Endothelial cell (in vitro differentiated cells): ENCODE measurements around the gene SLC36A2. TPM values are rescaled to one million over a fixed set of nuclear protein-coding genes. Genes with fewer than 3 reads are reported as not detected.

Experiments used
- DNase-seq: peaks from one replicate; pipeline ENCODE4 v3.0.0; 2021; ENCODE audit warnings: low spot score
- H3K27ac Mint-ChIP-seq: one replicate; pipeline ENCODE4 v1.8.0; 2021; ENCODE audit warnings: mixed read lengths, inconsistent platforms; ENCODE audit not compliant: unreplicated experiment
- H3K27me3 Mint-ChIP-seq: one replicate; pipeline ENCODE4 v1.8.0; 2021; ENCODE audit warnings: mild to moderate bottlenecking, moderate library complexity, mixed read lengths, inconsistent platforms; ENCODE audit not compliant: unreplicated experiment
- H3K36me3 Mint-ChIP-seq: one replicate; pipeline ENCODE4 v1.8.0; 2021; ENCODE audit warnings: mild to moderate bottlenecking, low read depth, mixed read lengths, inconsistent platforms; ENCODE audit not compliant: unreplicated experiment
- H3K4me1 Mint-ChIP-seq: one replicate; pipeline ENCODE4 v1.8.0; 2021; ENCODE audit warnings: mild to moderate bottlenecking, mixed read lengths, inconsistent platforms; ENCODE audit not compliant: unreplicated experiment
- H3K4me3 Mint-ChIP-seq: one replicate; pipeline ENCODE4 v1.8.0; 2021; ENCODE audit warnings: mild to moderate bottlenecking, mixed read lengths, inconsistent platforms; ENCODE audit not compliant: unreplicated experiment
- H3K9me3 Mint-ChIP-seq: one replicate; pipeline ENCODE4 v1.8.0; 2021; ENCODE audit warnings: mixed read lengths, inconsistent platforms; ENCODE audit not compliant: unreplicated experiment
- total RNA-seq: library from RNA; stranded (reverse); fragmentation: NEBNext Ultra II Directional; extraction: Animal tissue kit (Norgen Biotek cat#: 25700); gene quantifications from one replicate; pipeline ENCODE4 v1.2.1, GENCODE V29; 2021; ENCODE audit not compliant: unreplicated experiment
- TF ChIP-seq, protein P1 (sequence below): fragments of 200-600 bp; sonication (generic); IDR thresholded peaks from one replicate; pipeline ENCODE4 v1.5.0; 2021; ENCODE audit warnings: antibody characterized with exemption; ENCODE audit not compliant: unreplicated experiment

SLC36A2 gene
- total RNA-seq, 1 donor from 2014 or later: not detected

DNA sequence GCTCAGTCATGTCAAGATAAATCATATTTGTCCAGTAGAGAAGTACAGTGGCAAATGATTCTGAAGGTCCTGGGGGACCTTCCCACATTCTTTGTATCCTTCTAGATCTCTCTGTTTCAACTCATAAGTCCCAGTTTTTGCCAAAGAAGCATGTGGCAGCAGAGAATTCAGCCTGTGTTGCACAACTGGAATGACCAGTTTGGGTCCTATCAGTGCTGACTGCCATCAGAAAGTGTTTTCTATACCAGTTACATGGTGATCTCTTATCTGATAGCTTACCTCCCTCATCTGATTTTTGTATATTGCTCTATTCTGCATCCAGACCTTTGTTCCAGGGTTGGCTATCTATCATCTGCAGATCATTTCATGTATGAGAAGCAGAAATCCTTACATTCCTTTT, 72.7 kb downstream of the SLC36A2 start:
- H3K4me3 Mint-ChIP-seq: no peak overlapping the region
- H3K27ac Mint-ChIP-seq: no peak overlapping the region
- no peaks in the 10 kb centered on the region for H3K9me3 Mint-ChIP-seq
- H3K27me3 Mint-ChIP-seq: no peaks in the 10 kb centered on the region
- no peaks in the 10 kb centered on the region for H3K36me3 Mint-ChIP-seq
- DNase-seq: no peak
- H3K4me1 Mint-ChIP-seq: no peaks in the 10 kb centered on the region
- TF ChIP-seq, protein P1, sequence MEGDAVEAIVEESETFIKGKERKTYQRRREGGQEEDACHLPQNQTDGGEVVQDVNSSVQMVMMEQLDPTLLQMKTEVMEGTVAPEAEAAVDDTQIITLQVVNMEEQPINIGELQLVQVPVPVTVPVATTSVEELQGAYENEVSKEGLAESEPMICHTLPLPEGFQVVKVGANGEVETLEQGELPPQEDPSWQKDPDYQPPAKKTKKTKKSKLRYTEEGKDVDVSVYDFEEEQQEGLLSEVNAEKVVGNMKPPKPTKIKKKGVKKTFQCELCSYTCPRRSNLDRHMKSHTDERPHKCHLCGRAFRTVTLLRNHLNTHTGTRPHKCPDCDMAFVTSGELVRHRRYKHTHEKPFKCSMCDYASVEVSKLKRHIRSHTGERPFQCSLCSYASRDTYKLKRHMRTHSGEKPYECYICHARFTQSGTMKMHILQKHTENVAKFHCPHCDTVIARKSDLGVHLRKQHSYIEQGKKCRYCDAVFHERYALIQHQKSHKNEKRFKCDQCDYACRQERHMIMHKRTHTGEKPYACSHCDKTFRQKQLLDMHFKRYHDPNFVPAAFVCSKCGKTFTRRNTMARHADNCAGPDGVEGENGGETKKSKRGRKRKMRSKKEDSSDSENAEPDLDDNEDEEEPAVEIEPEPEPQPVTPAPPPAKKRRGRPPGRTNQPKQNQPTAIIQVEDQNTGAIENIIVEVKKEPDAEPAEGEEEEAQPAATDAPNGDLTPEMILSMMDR: no peak

DNA sequence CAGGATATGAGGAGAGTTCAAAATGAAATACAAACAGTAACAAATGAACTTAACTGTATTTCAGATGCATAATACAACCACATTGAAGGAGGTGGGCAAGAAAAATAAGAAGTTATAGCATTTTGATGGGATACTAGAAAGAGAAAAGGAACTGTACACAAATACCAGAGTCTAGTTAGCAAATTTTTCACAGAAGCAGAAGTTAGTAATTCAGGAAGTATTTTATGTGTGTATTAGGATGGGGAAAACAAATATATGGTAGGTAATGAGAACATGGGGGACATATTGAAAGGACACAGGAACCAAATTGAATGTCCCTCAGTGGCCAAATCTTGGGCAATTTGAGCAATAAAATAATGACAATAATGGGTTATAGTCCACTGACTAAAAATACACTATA, 76.0 kb downstream of the SLC36A2 start:
- no peaks in the 10 kb centered on the region for H3K27me3 Mint-ChIP-seq
- no peaks in the 10 kb centered on the region for H3K9me3 Mint-ChIP-seq
- no peak for DNase-seq
- H3K36me3 Mint-ChIP-seq: peaks cover 15% of the 10 kb centered on the region
- no peaks in the 10 kb centered on the region for H3K4me1 Mint-ChIP-seq
- H3K4me3 Mint-ChIP-seq: no peak overlapping the region
- no peak overlapping the region for H3K27ac Mint-ChIP-seq
- TF ChIP-seq, protein P1: no peak

DNA sequence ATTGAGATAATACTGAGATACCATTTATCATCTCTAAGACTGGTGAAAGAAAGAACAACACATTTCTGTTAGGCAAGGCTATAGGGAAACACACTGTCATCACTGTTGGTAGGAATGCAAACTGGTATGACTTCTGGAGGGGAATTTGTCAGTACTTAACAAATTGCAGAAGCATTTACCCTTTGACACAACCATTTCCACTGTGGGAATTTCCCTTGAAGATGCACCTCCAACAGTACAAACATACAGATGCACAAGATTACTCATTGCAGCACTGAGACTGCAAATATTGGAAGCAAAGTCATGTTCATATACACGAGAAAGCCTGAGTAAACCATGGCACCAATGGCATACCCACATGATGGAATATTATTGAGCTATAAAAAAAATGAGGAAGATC, 76.8 kb downstream of the SLC36A2 start:
- Mint-ChIP-seq H3K4me1 (no peaks in the 10 kb centered on the region), H3K4me3 (no peak overlapping the region), H3K27ac (no peak overlapping the region), H3K9me3 (no peaks in the 10 kb centered on the region), H3K36me3 (peaks cover 15% of the 10 kb centered on the region), H3K27me3 (no peaks in the 10 kb centered on the region)
- TF ChIP-seq, protein P1: no peak
- no peak for DNase-seq

DNA sequence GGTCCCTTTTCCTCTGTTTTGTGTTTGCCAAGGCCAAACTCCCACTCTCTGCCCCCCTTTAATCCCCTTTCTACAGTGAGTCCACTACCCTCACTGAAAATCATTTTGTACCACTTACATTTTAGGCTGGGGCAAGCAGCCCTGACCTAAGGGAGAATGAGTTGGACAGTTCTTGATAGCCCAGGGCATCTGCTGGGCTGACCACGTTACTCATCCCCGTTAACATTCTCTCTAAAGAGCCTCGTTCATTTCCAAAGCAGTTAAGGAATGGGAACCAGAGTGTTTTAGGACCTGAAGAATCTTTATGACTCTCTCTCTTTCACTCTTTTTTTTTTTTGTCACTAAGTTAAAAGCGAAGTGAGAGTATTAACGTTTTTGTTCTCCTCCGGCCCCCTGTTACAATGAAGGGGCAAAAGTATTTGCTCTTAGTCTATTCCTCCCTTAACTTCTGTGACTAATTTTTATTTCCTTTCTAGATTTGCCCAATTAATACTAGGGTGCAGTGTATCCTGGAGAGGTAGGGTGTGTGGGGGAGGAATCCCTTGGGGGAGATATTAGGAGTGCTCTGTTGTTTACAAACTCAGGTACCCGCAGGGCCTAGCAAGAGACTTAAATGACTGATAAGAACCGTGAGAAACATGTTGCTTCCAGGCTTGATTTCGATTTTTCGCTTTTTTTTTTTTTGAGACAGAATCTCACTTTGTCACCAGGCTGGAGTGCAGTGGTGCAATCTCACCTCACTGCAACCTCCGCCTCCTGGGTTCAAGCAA, 79.7 kb downstream of the SLC36A2 start:
- DNase-seq: no peak
- Mint-ChIP-seq H3K36me3 (peaks cover 18% of the 10 kb centered on the region), H3K27ac (no peak overlapping the region), H3K4me1 (peaks cover 3% of the 10 kb centered on the region), H3K9me3 (no peaks in the 10 kb centered on the region), H3K4me3 (no peak overlapping the region), H3K27me3 (no peaks in the 10 kb centered on the region)
- TF ChIP-seq, protein P1: no peak

Other genes starting within 250 kb of the SLC36A2 start
- 224 TPM for gene ANXA6, start 189.8 kb downstream of the SLC36A2 start, total RNA-seq
- gene CCDC69, start 123.5 kb downstream of the SLC36A2 start, total RNA-seq: 1.2 TPM
- 33.9 TPM for gene GM2A, start 94.4 kb downstream of the SLC36A2 start, total RNA-seq
- not detected for gene SLC36A3, start 43.8 kb downstream of the SLC36A2 start, total RNA-seq
- gene SLC36A1, start 100.0 kb upstream of the SLC36A2 start, total RNA-seq: 4.8 TPM
- gene FAT2, start 243.8 kb upstream of the SLC36A2 start, total RNA-seq: 0.13 TPM